Transverse colon (tissue), 4 donors: ENCODE data around the gene ARHGAP10. TPM values are rescaled to one million over a fixed set of nuclear protein-coding genes. Genes with fewer than 3 reads are reported as not detected.

Experiments used
- DNase-seq: peaks from one replicate; pipeline ENCODE4 v3.0.0-alpha.2; 2019
- H3K27ac ChIP-seq, 4 donors: fragments of 200-600 bp; sonication (generic); 2 replicates each; pipeline ENCODE4 v1.5.1; 2016 to 2018; ENCODE audit warnings: inconsistent platforms in 4 of 4
- H3K27me3 ChIP-seq: fragments of 200-600 bp; sonication (generic); 2 replicates; pipeline ENCODE4 v1.5.1; 2017; ENCODE audit warnings: inconsistent platforms
- H3K36me3 ChIP-seq, 4 donors: fragments of 200-600 bp; sonication (generic); 2 replicates each; pipeline ENCODE4 v1.5.1; 2017 to 2019; ENCODE audit warnings: inconsistent platforms in 4 of 4
- H3K4me1 ChIP-seq, 4 donors: fragments of 200-600 bp; sonication (generic); 2 replicates each; pipeline ENCODE4 v1.5.1; 2017 to 2020; ENCODE audit warnings: inconsistent platforms in 4 of 4
- H3K4me3 ChIP-seq, 4 donors: fragments of 200-600 bp; sonication (generic); 1 replicate in 1 of 4; 2 replicates in 3 of 4; pipeline versions ENCODE4 v1.5.1 to v1.6.1; 2017 to 2019; ENCODE audit warnings: inconsistent platforms in 4 of 4
- H3K9me3 ChIP-seq, 2 donors: fragments of 200-600 bp; sonication (generic); 2 replicates each; pipeline ENCODE4 v1.5.1; 2017 to 2019; ENCODE audit warnings: inconsistent platforms in 2 of 2
- CTCF ChIP-seq, 5 experiments: fragments of 200-600 bp in 3 of 5; fragments of 450-650 bp in 2 of 5; sonication (generic) in 3 of 5; IDR thresholded peaks; 1 replicate in 2 of 5; 2 replicates in 3 of 5; pipeline ENCODE4 v1.5.1; 2016 to 2017; ENCODE audit warnings: antibody characterized with exemption in 5 of 5, inconsistent platforms in 3 of 5, mild to moderate bottlenecking in 2 of 5, moderate library complexity in 1 of 5
- EP300 ChIP-seq: sonication (generic); formaldehyde crosslinking; IDR thresholded peaks from one replicate; pipeline ENCODE4 v1.6.1; 2017; ENCODE audit warnings: antibody characterized with exemption, low read depth
- POLR2A ChIP-seq: fragments of 450-650 bp; IDR thresholded peaks from one replicate; pipeline ENCODE4 v1.6.1; 2016; ENCODE audit warnings: antibody characterized with exemption, mild to moderate bottlenecking, moderate library complexity
- POLR2AphosphoS5 ChIP-seq, 3 donors: sonication (generic); formaldehyde crosslinking; IDR thresholded peaks; one replicate each; pipeline ENCODE4 v1.6.1; 2016; ENCODE audit warnings: antibody characterized with exemption in 3 of 3
- WGBS, 2 donors: methylation state at CpG; one replicate each; pipeline ENCODE4 v1.1.5; 2018; ENCODE audit warnings: low coverage in 1 of 2; 5-methylcytosine and 5-hydroxymethylcytosine counted together
- in situ Hi-C, 4 donors: fragments of 200-750 bp; cut with MboI; loops; one replicate each; pipeline versions ENCODE4 v1.15.0 to v1.15.1; 2017; ENCODE audit warnings: low sequenced_read_pairs in 3 of 4, low pct_ligation_motif_present in 1 of 4, low pct_unique_long_range_greater_than_20kb in 1 of 4
- intact Hi-C: fragments of 100-400 bp; cut with DNase I; formaldehyde crosslinking; loops from one replicate; pipeline ENCODE4 v1.15.1; 2023; ENCODE audit warnings: low total_unique reads
- total RNA-seq, 4 donors: library from RNA; depleted of rRNA; stranded (reverse); fragments of >200 nt; gene quantifications; one replicate each; pipeline ENCODE4 v1.1.0, GENCODE V29; 2016

ARHGAP10 gene
- total RNA-seq, 4 donors from 2014 or later = 14.7 to 27.3 (median 22.9) TPM

DNA sequence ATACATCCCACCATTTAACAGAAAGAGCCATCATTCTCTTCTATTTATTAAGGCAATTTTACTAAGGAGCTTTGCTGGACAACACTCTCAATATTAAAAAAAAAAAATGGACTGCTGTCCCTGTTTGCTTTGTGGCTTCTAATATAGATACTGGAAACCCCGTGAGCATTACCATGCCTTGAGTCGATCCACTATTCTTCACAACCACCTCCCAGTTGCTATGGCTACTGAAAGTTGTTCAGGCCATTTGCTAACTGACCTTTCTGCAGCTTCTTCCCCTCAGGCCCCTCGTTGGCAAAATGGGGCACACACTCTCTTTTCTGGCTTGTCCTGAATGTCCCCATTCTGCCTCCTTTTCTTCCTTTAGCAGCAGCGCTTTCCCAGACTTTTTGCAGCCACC, 369.9 kb downstream of the ARHGAP10 start:
- 52 to 56% methylated on average over 4 of the region's 4 CpGs for WGBS, 2 donors
- H3K27me3 ChIP-seq = no peaks in the 10 kb centered on the region
- no peaks in the 10 kb centered on the region for H3K9me3 ChIP-seq
- no peak for DNase-seq
- no peak overlapping the region for H3K4me3 ChIP-seq
- no peaks in the 10 kb centered on the region for H3K4me1 ChIP-seq
- in situ Hi-C loops (no loop called here), intact Hi-C loops (no loop called here)
- peaks cover 0 to 14% (median 3%) of the 10 kb centered on the region in 4 donors for H3K36me3 ChIP-seq
- H3K27ac ChIP-seq = no peak overlapping the region
- no peak for TF ChIP-seq POLR2AphosphoS5 (IDR thresholded peaks at IDR 0.05)

GRCh38 chr4:148103597-148104355, 371.9 kb downstream of the ARHGAP10 start:
- H3K27ac ChIP-seq = no peak overlapping the region
- no peak for DNase-seq
- H3K36me3 ChIP-seq = peaks cover 0 to 32% (median 5%) of the 10 kb centered on the region in 4 donors
- 92 to 95% methylated on average over 4 to 7 of the region's 7 CpGs for WGBS, 2 donors
- H3K27me3 ChIP-seq = no peaks in the 10 kb centered on the region
- H3K9me3 ChIP-seq = no peaks in the 10 kb centered on the region
- intact Hi-C loops (no loop called here), in situ Hi-C loops (no loop called here)
- TF ChIP-seq EP300 (no peak), POLR2A (no peak), CTCF (IDR thresholded peaks at IDR 0.05) (no peak), POLR2AphosphoS5 (IDR thresholded peaks at IDR 0.05) (no peak)
- H3K4me1 ChIP-seq = no peaks in the 10 kb centered on the region
- no peak overlapping the region for H3K4me3 ChIP-seq

DNA sequence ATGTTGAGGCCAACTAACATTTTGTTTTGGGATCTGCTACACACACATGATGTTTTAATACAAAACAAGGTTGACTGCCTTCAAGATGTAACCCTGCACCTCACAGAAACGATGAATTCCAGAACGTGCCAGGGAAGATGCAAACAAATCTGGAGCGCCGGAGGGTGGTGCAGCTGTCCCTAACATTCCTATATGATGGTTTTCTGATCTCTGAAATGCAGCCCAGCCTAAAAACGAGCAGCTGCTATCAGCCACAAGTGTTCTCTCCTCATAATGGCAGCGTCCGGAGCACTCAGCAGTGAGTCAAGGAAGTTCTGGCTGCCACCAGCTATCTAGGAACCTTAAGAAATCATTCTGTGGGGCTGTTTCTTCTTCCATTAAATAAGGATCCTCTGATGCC, 376.9 kb downstream of the ARHGAP10 start:
- intact Hi-C loops = no loop called here
- DNase-seq = no peak
- H3K9me3 ChIP-seq = no peaks in the 10 kb centered on the region
- WGBS, 2 donors = 90 to 100% methylated on average over 1 to 7 of the region's 7 CpGs
- in situ Hi-C loops = no loop called here
- TF ChIP-seq CTCF (IDR thresholded peaks at IDR 0.05) (no peak), EP300 (no peak), POLR2AphosphoS5 (IDR thresholded peaks at IDR 0.05) (no peak), POLR2A (no peak)
- no peak overlapping the region for H3K4me3 ChIP-seq
- no peaks in the 10 kb centered on the region for H3K4me1 ChIP-seq
- no peak overlapping the region for H3K27ac ChIP-seq
- H3K27me3 ChIP-seq = no peaks in the 10 kb centered on the region
- peaks cover 0 to 34% (median 15%) of the 10 kb centered on the region in 4 donors for H3K36me3 ChIP-seq

DNA sequence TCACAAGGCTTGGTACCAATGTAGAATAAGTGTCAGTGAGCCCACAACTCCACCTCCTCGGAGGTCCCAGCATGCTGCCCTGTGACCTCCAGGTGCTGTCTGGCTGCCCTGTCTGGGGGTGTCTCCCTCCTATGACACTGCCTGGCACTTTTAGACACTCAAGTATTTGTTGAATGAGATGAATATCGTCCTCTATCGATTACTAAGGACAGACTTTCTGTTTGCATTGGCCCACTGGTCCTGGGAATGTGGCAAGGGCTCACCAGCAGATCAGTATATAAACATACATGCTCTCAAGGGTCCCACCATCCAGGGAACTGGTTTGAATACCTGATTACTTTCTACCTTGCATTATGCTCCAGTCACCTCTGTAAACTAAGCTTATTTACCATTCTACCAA, 377.3 kb downstream of the ARHGAP10 start:
- TF ChIP-seq POLR2A (no peak), EP300 (no peak), CTCF (IDR thresholded peaks at IDR 0.05) (no peak), POLR2AphosphoS5 (IDR thresholded peaks at IDR 0.05) (no peak)
- H3K27ac ChIP-seq = no peak overlapping the region
- H3K27me3 ChIP-seq = no peaks in the 10 kb centered on the region
- DNase-seq = no peak
- in situ Hi-C loops = no loop called here
- no peak overlapping the region for H3K4me3 ChIP-seq
- WGBS, 2 donors = 80% methylated on average over 3 of the region's 3 CpGs; no CpG with 5 or more reads in 1 of the 2 donors
- H3K9me3 ChIP-seq = no peaks in the 10 kb centered on the region
- peaks cover 0 to 37% (median 13%) of the 10 kb centered on the region in 4 donors for H3K36me3 ChIP-seq
- H3K4me1 ChIP-seq = no peaks in the 10 kb centered on the region
- intact Hi-C loops = no loop called here
